ENCODE results near the gene FRAS1.

The FRAS1 gene

GRCh38 chr4:78363031-78363570 is 306.0 kb downstream of the FRAS1 start:
- DNase-seq (ENCODE audit: low read depth in 2 of 2): no peak

GRCh38 chr4:78369679-78370078 is 312.6 kb downstream of the FRAS1 start:
- DNase-seq (ENCODE audit: low read depth in 2 of 2): no peak

GRCh38 chr4:78370631-78371372 is 313.7 kb downstream of the FRAS1 start:
- DNase-seq (ENCODE audit: low read depth in 2 of 2): no peak

DNA sequence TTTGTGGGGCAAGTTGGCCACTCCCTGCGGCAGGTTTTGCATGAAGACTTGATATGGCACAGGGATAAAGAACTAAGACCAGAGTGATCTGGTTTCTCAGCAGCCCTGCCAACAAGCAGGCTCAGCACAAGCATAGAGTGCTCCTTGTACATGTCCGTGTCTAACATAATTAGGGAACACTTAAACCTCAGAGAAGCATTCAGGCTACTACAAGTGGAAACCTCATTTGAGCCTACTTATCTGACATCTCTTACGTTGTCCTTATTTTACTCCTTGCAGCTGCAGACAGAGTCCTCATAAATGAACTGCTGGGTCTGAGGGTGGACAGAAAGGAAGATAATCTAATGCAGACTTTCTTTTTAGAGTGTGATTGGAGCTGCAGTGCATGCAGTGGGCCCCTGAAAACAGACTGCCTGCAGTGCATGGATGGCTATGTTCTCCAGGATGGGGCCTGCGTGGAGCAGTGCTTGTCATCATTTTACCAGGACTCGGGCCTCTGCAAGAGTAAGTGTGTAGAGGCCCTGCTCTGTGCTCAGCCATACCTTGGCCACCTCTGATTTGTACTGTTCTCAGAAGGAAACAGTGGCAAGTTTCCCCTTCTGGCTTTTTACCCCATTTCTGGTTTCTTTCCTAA is 315.3 kb downstream of the FRAS1 start:
- DNase-seq (ENCODE audit: low read depth in 2 of 2): no peak

DNA sequence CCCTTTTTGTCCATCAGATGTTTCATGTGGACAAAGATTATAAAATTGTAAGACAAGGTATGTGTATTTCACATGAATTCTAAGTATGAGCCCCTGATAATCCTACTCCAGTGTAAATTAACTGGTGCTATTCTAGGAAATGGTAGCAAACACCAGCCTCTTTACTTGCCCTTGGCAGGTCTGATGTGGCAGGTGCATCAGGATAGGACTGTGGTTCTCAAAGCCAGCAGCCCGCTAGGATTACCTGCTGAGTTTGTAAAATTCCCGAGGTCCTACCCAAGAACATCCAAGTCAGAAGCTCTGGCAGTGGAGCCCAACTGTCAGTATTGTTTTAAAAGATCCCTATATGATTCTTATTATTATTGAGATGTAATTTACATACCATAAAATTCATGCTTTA is 320.4 kb downstream of the FRAS1 start:
- no peak for DNase-seq (ENCODE audit: low read depth in 2 of 2)

GRCh38 chr4:78379040-78379439 is 321.9 kb downstream of the FRAS1 start:
- DNase-seq (ENCODE audit: low read depth in 2 of 2): no peak

DNA sequence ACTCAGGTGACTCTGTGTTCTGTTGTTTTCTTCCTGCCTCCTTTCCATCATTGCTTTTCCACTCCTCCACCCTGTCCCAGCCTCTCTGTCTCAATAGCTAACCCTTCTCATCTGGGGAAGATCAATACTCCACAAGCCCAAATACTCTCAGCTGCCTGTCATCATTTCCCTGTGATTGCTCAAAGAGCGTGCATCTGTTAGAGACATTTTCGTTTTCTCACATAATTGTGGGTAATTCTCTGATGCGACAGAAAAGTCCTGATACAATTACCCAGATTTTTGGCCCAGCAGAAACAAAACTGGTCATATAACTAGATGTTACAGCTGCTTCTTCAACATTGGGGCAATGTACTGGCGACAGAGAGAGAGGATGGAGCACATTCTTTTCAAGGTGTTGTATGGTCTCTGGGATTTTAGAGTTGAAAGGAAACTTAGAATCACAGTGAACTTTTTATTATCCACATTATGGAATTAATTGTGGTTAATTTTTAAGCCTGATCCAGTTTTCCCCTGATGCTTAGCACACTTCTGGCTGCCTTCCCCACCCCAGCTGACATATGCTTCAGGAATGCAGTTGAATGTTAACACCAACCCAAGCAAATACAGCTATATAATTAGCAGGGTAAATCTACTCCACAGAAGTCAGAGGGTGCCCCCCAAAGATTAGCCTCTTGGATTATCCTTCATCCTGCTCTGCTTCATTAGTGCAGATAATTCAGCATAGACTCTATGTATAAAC is 323.0 kb downstream of the FRAS1 start:
- DNase-seq (ENCODE audit: low read depth in 2 of 2): no peak

DNA sequence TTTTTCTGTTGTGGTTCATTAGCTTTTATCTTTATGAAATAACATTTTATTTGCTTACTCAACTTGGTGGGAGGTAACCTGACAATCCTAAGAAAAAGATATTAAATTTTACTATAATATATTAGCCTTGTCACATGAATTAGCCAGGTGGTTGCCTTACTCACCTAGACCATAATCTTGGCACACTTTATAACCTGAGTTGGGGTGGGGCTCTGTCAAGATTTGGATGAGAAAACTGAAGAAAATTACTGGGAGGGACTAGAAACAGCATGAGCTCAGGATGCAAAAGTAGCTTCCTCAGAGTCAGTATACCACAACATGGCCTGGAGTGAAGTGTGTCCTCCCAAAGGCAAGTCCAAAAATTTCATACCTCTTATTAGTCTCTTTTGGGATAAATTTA is 329.6 kb downstream of the FRAS1 start:
- DNase-seq (ENCODE audit: low read depth in 2 of 2): no peak

DNA sequence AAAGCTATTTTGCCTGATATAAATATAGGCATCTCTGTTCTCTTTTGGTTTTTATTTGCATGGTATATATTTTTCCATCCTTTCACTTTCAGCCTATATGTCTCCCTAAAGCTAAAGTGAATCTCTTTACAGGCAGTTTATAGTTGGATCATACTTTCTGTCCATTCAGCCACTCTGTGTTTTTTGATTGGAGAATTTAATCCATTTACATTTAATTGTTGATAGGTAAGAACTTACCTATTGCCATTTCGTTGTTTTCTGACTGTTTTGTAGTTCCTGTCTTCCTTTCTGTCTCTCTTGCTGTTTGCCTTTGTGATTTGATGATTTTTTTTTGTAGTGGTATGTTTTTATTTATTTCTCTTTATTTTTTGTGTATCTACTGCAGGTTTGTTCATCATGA is 338.5 kb downstream of the FRAS1 start:
- DNase-seq (ENCODE audit: low read depth in 2 of 2): no peak

- DNase-seq (ENCODE audit: low read depth in 2 of 2): no peak
These were observed 339.6 kb downstream of the FRAS1 start for GRCh38 chr4:78396613-78397291.

DNA sequence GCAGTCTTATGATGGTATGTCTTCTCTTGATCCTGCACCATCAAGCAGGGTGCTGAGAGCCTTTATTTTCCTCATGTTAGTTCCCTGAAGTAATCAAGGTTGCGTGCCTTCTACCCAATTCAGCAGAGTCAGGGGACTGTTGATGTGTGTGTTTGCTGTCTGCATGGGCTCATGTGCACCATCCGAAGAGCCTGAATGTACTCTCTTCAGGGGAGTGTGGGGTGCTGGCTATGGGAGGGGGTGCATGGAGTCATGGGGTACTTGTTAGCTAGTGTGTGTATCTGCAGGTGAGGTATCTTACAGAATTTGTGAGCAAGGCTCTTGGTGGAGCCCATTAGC is 340.1 kb downstream of the FRAS1 start:
- DNase-seq (ENCODE audit: low read depth in 2 of 2): no peak

- no peak for DNase-seq (ENCODE audit: low read depth in 2 of 2)
These were observed 352.6 kb downstream of the FRAS1 start for GRCh38 chr4:78409612-78410202.

- DNase-seq (ENCODE audit: low read depth in 2 of 2): no peak
These were observed 353.1 kb downstream of the FRAS1 start for GRCh38 chr4:78410225-78410624.

DNA sequence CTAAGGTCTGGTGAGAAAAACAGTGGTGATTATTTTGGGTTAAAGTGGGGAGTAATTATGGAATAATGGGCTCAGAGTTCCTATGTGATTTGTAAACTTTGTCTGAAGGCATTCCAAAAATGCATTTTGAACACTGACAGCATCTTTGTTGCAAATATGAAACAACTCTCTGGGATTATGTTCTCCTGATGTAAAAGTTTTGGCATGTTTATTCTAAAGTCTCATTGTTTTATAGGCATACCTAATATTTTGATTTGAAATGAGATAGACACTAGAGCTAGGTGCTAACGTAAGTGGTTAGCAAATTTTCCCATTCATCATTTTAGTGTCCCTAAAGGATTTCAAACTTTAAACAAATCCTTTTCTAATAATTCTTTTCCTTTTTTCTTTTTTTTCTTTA is 353.6 kb downstream of the FRAS1 start:
- DNase-seq (ENCODE audit: low read depth in 2 of 2): no peak

DNA sequence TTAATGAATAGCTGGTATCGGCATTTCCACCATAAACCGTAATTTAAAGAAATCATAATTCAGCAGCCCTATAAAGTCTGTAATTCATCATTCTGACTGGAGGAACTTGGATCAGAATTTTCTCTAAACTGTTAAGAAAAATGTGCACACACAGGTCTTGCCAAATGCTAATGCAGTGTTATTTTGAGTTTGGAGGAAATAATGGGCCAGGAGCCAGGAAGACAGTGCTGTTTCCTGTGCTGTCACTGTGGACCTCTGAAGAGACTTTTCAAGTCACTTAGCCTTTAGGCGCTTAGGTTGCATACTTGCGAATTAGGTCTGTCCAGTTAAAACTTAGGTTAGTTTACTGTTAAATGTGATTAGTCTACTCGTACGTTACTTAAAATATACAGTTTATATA is 357.0 kb downstream of the FRAS1 start:
- DNase-seq (ENCODE audit: low read depth in 2 of 2): no peak

- DNase-seq (ENCODE audit: low read depth in 2 of 2): no peak
These were observed 360.5 kb downstream of the FRAS1 start for GRCh38 chr4:78417603-78418002.

DNA sequence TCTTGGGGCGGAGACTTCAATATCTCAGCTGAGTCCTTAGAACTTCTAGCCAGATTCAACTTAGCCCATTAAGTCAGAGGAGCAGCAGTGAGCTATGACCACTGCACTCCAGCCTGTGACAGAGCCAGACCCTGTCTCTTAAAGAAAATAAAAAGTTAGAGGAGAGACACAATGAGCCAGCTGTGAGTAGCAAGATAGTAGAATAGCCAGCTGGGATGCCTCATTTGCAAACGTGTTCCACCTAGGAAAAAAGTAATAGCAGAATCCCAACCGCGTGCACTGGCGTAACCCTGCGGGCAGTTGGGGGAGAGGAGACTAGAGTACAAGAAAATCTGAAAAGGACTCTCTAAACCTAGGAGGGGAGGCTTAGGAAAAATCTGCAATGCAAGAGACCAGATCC is 361.3 kb downstream of the FRAS1 start:
- no peak for DNase-seq (ENCODE audit: low read depth in 2 of 2)

DNA sequence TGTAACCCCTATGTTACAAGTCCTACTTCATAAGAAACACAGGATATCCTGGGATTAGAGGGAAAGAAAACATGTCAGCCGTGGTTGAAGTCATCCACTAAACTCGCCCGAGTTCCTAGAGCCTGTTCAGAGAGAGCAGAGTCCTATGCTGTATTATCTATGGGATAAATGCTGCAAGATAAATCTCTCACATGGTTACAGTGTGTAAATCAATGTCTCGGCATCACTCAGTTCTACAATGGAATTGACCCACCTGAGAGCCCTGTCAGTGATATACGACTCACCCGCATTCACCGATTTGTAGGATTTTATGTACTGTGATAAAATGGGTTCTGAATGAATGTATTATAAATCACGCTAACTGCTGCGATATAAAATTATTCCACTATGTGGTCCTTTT is 366.7 kb downstream of the FRAS1 start:
- no peak for DNase-seq (ENCODE audit: low read depth in 2 of 2)

DNA sequence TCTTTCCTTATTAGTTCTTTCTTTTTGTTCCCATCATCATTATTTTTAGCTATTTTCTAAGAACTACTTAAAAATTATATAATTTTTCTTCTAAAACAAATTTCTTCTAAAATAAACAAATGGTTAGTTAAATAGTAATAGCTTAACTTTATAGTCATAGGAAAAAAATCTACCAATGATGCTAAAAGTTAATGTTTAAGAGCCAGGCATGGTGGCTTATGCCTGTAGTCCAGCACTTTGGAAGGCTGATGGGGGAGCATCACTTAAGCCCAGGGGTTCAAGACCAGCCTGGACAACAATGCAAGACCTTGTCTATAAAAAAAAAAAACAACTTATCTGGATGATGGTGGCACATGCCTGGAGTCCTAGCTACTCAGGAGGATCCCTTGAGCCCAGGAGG is 367.3 kb downstream of the FRAS1 start:
- DNase-seq (ENCODE audit: low read depth in 2 of 2): no peak

DNA sequence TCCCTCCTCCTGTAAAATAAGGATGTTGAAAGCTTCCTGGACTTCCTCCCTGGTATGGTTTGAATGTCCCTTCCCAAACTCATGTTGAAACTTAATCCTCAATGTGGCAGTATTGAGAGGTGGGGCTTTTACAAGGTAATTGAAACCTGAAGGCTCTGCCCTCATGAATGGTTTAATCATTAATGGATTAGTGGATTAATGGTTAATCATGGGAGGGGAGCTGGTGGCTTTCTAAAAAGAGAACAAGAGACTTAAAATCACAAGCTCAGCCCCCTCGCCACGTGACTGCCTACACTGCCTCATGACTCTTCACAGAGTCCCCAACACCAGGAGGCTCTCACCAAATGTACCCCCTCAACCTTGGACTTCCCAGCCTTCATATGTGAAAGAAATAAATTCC is 369.8 kb downstream of the FRAS1 start:
- no peak for DNase-seq (ENCODE audit: low read depth in 2 of 2)

GRCh38 chr4:78428996-78429395 is 371.9 kb downstream of the FRAS1 start:
- DNase-seq (ENCODE audit: low read depth in 2 of 2): no peak

DNA sequence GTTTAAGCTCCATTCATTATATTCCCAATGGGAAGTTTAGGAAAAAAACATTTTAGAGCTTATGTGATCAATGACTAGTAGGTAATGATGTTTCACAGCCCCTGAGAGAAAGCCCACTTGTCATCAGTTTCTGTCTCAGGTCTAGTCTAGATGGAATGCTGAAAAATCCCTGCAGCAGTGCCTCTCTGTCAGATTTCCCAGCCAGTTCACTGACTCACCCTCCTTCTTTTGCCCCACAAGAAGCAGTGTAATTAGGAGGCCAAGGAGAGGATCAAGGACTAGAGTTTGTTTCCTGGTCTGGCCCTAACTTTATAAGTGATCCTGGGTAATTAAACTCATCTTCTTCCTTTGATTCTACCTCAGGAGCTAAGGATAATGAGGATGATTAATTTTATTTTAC is 375.8 kb downstream of the FRAS1 start:
- DNase-seq (ENCODE audit: low read depth in 2 of 2): no peak

Measured in stimulated activated CD8-positive, alpha-beta memory T cell treated with anti-CD3 and anti-CD28 coated beads, Interleukin-7, amount 100 ng/mL, for 4 hours (primary cell).